MCF 10A (cell line): ENCODE data around the gene ASAP3. TPM values are rescaled to one million over a fixed set of nuclear protein-coding genes. Genes with fewer than 3 reads are reported as not detected.
A peak's percentile ranks its signal among the peaks of the same experiment; 100 is the strongest.

ENCODE experiments used
- BruUV-seq: library from RNA; stranded (reverse); fragments of 400-500 nt; replicated peaks from 2 replicates; lab custom pipeline; 2021; lab: Mats Ljungman, UMichigan
- CTCF ChIA-PET: fragments of 300-600 bp; sonication (Branson Sonifier 250); formaldehyde crosslinking; extraction: SDS; loops from one replicate; lab custom pipeline; 2021; ENCODE audit warnings: antibody characterized with exemption, inconsistent platforms; lab: Yijun Ruan, JAX
- POLR2A ChIA-PET: fragments of 300-600, 350-650 bp; sonication (Branson Sonifier 250); formaldehyde crosslinking; extraction: SDS; loops from one replicate; lab custom pipeline; 2020; ENCODE audit warnings: antibody characterized with exemption, inconsistent platforms; lab: Yijun Ruan, JAX
- DNase-seq: peaks from one replicate; pipeline ENCODE4 v3.0.0-alpha.2; 2018; ENCODE audit not compliant: unreplicated experiment
- H3K27ac Mint-ChIP-seq: one replicate; pipeline ENCODE4 v1.8.0; 2022; ENCODE audit warnings: mild to moderate bottlenecking, low read depth, mixed read lengths; ENCODE audit not compliant: unreplicated experiment
- H3K27me3 Mint-ChIP-seq: one replicate; pipeline ENCODE4 v1.8.0; 2022; ENCODE audit warnings: mixed read lengths; ENCODE audit not compliant: insufficient read depth, unreplicated experiment
- H3K36me3 Mint-ChIP-seq: one replicate; pipeline ENCODE4 v1.8.0; 2022; ENCODE audit warnings: mild to moderate bottlenecking, moderate library complexity, mixed read lengths; ENCODE audit not compliant: insufficient read depth, unreplicated experiment
- H3K4me1 Mint-ChIP-seq: one replicate; pipeline ENCODE4 v1.8.0; 2022; ENCODE audit warnings: mixed read lengths; ENCODE audit not compliant: insufficient read depth, unreplicated experiment
- H3K4me3 Mint-ChIP-seq: one replicate; pipeline ENCODE4 v1.8.0; 2022; ENCODE audit warnings: mild to moderate bottlenecking, moderate library complexity, mixed read lengths; ENCODE audit not compliant: unreplicated experiment
- H3K9me3 Mint-ChIP-seq: one replicate; pipeline ENCODE4 v1.8.0; 2022; ENCODE audit warnings: mixed read lengths; ENCODE audit not compliant: unreplicated experiment
- intact Hi-C: fragments of 100-400 bp; cut with micrococcal nuclease; formaldehyde crosslinking; loops from 2 replicates; pipeline ENCODE4 v1.14.1; 2022
- total RNA-seq: library from RNA; stranded (reverse); gene quantifications from 2 replicates; pipeline ENCODE4 v1.2.3, GENCODE V29; 2022
- TF ChIP-seq, protein P1 (sequence below): fragments of 200-600 bp; IDR thresholded peaks from one replicate; pipeline ENCODE4 v1.8.0; 2022; ENCODE audit warnings: antibody characterized with exemption, mild to moderate bottlenecking; ENCODE audit not compliant: unreplicated experiment

ASAP3 gene
- total RNA-seq, 1 experiment from 2014 or later, result 11.1 TPM

DNA sequence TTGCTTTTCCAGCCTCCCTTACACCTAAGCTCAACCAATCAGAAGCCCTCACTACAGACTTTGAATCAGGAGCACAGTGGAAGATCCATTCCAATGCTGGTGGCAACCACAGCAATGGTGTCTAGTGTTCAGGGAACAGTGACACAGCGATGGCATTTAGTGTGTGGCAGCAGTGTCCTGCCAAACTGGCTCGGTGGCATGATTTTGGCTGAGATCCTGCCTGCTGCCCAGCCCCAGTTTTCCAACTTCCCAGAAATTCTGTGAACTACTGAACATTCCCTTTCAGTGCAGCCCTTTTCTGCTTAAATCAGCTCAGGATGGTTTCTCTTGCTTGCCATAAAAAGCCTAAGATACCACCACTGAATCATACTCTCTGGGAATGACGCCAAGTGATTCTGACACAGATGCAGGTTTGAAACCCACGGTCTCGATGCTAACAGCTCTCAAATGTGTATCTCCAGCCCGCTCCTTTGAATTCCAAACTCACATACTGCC, 8.8 kb downstream of the ASAP3 start:
- Mint-ChIP-seq H3K4me3 (no peak overlapping the region), H3K9me3 (no peaks in the 10 kb centered on the region), H3K4me1 (peaks cover 55% of the 10 kb centered on the region), H3K36me3 (no peaks in the 10 kb centered on the region), H3K27ac (peak overlapping the region; percentile 76), H3K27me3 (no peaks in the 10 kb centered on the region)
- DNase-seq, result peak; percentile 87
- intact Hi-C loops, result loop anchor here (5.0 kb wide), 2 partner anchors 73 to 133 kb away; partner anchors contain the start of gene HNRNPR
- TF ChIP-seq, protein P1, sequence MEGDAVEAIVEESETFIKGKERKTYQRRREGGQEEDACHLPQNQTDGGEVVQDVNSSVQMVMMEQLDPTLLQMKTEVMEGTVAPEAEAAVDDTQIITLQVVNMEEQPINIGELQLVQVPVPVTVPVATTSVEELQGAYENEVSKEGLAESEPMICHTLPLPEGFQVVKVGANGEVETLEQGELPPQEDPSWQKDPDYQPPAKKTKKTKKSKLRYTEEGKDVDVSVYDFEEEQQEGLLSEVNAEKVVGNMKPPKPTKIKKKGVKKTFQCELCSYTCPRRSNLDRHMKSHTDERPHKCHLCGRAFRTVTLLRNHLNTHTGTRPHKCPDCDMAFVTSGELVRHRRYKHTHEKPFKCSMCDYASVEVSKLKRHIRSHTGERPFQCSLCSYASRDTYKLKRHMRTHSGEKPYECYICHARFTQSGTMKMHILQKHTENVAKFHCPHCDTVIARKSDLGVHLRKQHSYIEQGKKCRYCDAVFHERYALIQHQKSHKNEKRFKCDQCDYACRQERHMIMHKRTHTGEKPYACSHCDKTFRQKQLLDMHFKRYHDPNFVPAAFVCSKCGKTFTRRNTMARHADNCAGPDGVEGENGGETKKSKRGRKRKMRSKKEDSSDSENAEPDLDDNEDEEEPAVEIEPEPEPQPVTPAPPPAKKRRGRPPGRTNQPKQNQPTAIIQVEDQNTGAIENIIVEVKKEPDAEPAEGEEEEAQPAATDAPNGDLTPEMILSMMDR, result no peak
- ChIA-PET CTCF (interaction anchor here (0.6 to 1.1 kb wide), 2 partner anchors 22 to 48 kb away, joined by 3 to 4 read pairs; no protein-coding TSS in a partner anchor), POLR2A (interaction anchor here (0.8 to 2.0 kb wide), 3 partner anchors 9 to 105 kb away, joined by 3 to 11 read pairs (median 7); partner anchors contain the start of genes ASAP3 and ZNF436)
- no TSS peak for BruUV-seq

DNA sequence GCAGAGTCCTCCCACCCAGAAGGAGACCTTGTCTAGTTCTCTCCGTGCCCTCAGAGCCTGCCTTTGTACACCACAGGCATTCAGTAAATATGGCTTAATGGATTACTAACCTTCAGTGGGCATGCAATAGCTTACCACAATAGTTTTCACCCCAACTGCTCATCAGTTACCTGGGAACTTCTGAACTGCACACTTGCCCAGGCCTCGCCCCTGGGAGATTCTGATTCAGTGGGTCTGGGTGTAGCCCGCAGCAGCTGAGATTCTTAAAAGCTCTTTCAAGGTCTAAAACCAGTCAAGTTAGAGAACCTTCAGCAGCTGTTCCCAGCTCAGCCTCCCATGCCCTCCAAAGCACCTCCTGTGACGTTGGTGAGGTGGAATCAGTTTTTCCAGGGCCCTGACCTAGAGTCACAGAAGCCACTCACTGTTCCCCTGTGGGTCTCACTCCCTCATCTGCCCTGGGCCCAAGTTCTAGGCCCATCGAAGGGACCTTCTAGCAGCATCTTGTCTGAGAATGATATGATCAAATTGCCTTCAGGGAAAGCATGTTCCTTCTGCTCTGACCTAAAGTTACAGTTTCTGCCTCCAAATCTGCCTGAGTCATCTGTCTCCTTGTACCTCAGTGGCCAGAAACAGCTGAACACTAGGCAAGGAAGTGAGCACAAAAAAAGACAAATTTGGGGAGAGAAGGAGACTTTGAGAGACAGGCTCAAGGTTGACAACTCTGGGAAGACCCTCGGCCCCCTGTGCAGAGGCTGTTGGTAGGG, 10.8 kb downstream of the ASAP3 start:
- DNase-seq, result no peak
- POLR2A ChIA-PET, result interaction anchor here (0.7 to 1.7 kb wide), 6 partner anchors 13 to 218 kb away, joined by 3 to 6 read pairs (median 3); partner anchors contain the start of genes HNRNPR and RPL11
- Mint-ChIP-seq H3K27me3 (no peaks in the 10 kb centered on the region), H3K36me3 (no peaks in the 10 kb centered on the region), H3K4me1 (peaks cover 44% of the 10 kb centered on the region), H3K4me3 (no peak overlapping the region), H3K27ac (peak overlapping the region; percentile 76), H3K9me3 (no peaks in the 10 kb centered on the region)
- no TSS peak for BruUV-seq
- TF ChIP-seq, protein P1, result no peak
- intact Hi-C loops, result no loop called here
- CTCF ChIA-PET, result interaction anchor here (1.0 to 1.1 kb wide), 2 partner anchors 23 to 67 kb away, joined by 3 to 5 read pairs; no protein-coding TSS in a partner anchor

DNA sequence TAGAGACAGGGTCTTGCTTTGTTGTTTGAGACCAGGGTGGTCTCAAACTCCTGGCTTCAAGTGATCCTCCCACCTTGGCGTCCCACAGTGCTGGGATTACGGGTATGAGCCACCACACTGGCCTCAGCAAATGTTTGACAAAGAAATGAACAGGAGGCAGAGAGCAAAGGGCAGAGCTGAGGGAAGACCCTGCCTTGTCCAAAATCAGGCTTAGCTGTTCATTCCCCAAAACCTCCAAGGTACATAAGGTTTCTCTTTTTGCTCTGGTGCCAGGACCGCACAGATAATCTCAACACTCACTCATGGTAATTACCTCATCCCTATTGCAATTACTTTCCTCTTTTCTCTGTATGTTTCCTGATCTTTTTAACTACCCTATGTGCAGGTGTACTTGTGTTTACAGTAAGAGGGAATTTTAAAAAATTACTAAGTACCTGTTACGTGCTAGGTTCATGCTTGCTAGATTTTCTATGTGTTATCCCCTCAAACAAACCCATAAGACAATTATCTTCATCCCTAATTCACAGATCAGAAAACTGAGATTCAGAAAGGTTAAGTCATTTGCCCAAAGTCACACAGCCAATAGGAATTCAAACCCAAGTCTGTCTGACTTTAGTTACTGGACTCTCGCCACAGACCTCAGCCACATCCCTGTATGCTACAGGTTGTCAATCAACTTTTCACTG, 11.5 kb downstream of the ASAP3 start:
- Mint-ChIP-seq H3K9me3 (no peaks in the 10 kb centered on the region), H3K4me3 (no peak overlapping the region), H3K4me1 (peaks cover 40% of the 10 kb centered on the region), H3K27me3 (no peaks in the 10 kb centered on the region), H3K36me3 (no peaks in the 10 kb centered on the region), H3K27ac (peak overlapping the region; percentile 76)
- POLR2A ChIA-PET, result interaction anchor here (0.7 to 1.7 kb wide), 2 partner anchors 12 to 219 kb away, joined by 3 to 6 read pairs; partner anchors contain the start of gene RPL11
- intact Hi-C loops, result no loop called here
- DNase-seq, result no peak
- CTCF ChIA-PET, result interaction anchor here (1.0 to 1.1 kb wide), 2 partner anchors 24 to 68 kb away, joined by 3 to 5 read pairs; no protein-coding TSS in a partner anchor
- TF ChIP-seq, protein P1, result no peak
- no TSS peak for BruUV-seq
